NCI-H146 treated with DMSO at 0.1 percent for 48 hours (cell line): ENCODE data around the gene SLC1A7.

Source experiments
- DNase-seq: peaks from one replicate; lab custom pipeline; 2025; ENCODE audit not compliant: unreplicated experiment; lab: John Stamatoyannopoulos, UW

The SLC1A7 gene

GRCh38 chr1:53092659-53093450 lies 49.6 kb downstream of the SLC1A7 start:
- no peak for DNase-seq

DNA sequence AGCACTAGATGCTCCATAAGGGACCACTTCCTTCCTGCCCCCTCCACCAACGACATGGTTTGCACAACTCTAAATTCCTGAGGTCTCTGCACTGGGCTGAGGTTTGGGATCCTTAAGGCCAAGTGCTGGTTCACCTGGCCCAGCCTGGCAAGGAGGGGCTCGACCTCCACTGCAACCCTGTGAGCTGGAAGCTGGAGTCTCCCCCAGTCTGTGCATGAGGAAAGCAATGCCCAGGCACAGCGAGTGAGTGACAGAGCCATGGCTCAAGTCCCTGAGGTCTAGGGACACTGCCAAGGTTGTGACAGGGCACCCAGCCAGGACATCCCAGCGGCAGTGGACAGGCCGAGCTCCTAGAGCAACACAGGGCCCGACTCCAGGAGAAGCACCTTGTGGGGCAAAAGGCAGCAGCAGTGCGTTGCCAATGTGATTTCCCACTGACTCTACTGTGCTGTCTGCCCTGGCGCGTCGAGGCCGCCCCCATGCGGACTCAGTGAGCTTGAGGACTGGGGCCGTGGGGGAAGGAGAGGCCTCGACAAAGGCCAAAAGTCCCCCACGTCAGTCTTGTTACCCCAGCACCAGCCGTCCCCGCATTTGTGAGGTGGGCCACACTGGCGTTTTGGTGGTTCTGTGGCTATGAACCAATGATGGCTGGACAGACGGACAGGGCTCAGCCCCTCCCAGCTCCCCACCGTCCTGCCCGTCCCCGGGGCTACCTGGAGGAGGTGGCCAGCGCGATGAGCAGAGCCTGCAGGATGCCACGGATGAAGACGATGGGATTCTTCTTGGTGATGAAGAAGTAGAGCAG lies 50.4 kb downstream of the SLC1A7 start:
- DNase-seq = no peak

GRCh38 chr1:53090227-53091147 lies 52.0 kb downstream of the SLC1A7 start:
- DNase-seq = no peak

- DNase-seq = no peak
These were observed 52.8 kb downstream of the SLC1A7 start for GRCh38 chr1:53089478-53090226.

GRCh38 chr1:53088616-53089300 lies 53.7 kb downstream of the SLC1A7 start:
- no peak for DNase-seq

- DNase-seq = no peak
These were observed 54.8 kb downstream of the SLC1A7 start for GRCh38 chr1:53087332-53088285.

GRCh38 chr1:53086491-53087070 lies 55.9 kb downstream of the SLC1A7 start:
- DNase-seq = no peak

- DNase-seq = no peak
These were observed 57.0 kb downstream of the SLC1A7 start for GRCh38 chr1:53085405-53085804.

DNA sequence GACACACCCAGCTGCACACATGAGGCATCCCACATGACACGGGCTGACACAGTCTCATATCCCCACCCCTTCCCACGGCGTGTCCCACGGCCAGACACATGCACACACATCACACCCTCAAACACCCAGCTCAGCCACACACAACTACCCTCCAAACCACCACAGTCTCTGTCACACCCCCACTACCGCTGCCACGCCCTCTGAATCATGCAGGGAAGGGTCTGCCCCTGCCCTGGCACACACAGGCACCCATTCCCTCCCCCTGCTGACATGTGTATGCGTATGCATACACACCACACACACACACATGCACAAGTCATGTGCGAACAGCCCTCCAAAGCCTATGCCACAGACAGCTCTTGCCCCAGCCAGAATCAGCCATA lies 57.9 kb downstream of the SLC1A7 start:
- DNase-seq = no peak

DNA sequence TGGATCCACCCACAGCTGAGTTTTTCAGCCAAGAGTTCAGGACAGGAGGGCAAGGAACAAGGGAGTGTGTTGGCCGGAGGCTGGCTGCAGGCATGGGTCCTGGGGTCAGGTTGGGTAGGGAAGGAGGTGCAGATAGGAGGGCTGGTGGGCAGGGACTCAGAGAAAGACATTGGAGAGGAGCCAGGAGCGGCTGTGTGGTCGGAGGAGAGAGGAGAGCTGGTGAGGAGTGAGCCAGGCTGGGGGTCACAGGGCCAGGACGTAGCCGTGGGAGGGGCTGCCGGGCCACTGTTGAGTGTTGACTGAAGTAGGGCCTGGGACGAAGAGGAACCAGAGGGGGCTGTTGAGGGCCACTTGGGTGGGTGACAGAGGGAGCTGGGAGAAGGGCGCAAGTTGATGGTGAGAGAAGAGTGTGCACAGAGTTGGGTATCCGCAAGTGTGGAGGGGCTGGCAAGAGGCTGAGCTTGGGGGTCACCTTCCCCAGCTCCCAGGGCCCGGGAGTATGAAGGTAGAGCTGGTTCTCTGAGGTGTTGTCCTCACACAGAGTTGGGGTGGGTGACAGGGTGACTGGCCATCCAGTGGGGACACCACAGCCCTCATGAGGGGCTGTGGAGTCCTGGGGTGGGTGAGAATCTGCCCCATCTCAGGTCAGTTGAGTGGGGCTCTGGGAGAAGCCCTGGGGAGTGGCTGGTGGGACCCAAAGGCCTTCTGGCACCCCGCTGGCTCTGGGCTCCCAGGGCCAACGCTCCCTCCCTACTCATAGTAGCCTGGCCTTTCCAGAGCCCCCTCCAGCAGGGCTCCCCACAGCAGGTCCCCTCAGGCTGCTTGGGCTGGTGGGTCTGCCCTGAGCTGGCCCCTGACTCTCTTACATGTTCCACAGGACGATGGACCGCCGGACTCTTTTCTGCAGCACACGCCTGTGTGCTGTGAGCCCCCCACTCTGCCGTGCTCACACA lies 58.5 kb downstream of the SLC1A7 start:
- DNase-seq = no peak

- no peak for DNase-seq
These were observed 59.5 kb downstream of the SLC1A7 start for GRCh38 chr1:53082826-53083455.

GRCh38 chr1:53081384-53082066 lies 60.9 kb downstream of the SLC1A7 start:
- DNase-seq = no peak

DNA sequence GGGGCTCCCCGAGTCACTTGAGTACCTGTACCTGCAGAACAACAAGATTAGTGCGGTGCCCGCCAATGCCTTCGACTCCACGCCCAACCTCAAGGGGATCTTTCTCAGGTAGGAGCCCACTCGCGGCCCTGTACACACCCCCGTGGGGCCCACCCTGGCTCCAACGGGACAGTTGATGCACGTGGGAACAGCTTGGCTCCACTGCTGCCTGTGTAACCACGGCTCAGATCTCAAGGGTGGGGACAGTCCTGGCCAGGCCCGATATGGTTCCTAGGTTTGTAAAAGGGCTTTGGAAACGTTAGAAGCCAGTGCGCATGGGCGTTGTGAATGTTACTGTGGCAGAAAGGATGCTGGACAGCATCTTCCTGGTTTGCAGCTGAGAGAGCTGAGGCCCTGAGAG lies 61.7 kb downstream of the SLC1A7 start:
- no peak for DNase-seq

- DNase-seq = no peak
These were observed 62.4 kb downstream of the SLC1A7 start for GRCh38 chr1:53080041-53080440.

DNA sequence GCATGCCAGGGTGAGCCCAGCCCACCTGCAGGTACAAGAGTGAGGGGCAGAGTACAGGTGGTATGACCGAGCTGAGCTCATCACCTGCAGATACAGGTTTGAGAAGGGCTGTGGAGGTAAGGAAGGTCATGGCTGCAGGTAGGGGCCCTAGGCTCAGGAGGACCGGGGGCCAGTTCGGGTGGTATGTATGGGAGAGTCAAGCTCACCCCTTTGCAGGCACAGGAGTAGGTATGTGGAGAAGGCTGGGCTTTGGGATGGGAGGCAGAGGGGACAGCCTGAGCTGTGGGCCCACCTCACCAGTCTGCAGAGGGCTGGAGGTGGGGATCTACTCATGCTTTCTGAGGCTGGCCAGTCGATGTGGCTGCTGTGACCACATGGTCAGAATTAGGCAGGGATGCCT lies 63.2 kb downstream of the SLC1A7 start:
- DNase-seq = no peak

DNA sequence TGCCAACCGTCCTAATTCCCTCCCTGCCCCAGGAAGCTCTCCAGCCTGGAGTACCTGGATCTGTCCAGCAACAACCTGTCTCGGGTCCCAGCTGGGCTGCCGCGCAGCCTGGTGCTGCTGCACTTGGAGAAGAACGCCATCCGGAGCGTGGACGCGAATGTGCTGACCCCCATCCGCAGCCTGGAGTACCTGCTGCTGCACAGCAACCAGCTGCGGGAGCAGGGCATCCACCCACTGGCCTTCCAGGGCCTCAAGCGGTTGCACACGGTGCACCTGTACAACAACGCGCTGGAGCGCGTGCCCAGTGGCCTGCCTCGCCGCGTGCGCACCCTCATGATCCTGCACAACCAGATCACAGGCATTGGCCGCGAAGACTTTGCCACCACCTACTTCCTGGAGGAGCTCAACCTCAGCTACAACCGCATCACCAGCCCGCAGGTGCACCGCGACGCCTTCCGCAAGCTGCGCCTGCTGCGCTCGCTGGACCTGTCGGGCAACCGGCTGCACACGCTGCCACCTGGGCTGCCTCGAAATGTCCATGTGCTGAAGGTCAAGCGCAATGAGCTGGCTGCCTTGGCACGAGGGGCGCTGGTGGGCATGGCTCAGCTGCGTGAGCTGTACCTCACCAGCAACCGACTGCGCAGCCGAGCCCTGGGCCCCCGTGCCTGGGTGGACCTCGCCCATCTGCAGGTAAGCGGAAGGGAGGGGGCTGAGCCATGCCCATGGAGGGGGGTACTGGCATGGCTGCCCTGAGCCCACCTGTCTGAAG lies 63.9 kb downstream of the SLC1A7 start:
- no peak for DNase-seq
